ENCODE data around the gene COA8. TPM values are rescaled to one million over a fixed set of nuclear protein-coding genes. Genes with fewer than 3 reads are reported as not detected.

The COA8 gene
- total RNA-seq (2022) (29.1 and 37.2 TPM in 2 replicates), Bru-seq, nascent RNA (percentile 78 among the genes with signal in this experiment), BruChase-seq, experiment 1, labeled RNA remaining after a 6-hour chase (percentile 90 among the genes with signal in this experiment), BruChase-seq, experiment 2, labeled RNA remaining after a 2-hour chase (percentile 85 among the genes with signal in this experiment)
- long read RNA-seq, transcript APOPT1-201 (5 exons, 2,523 nt), result major isoform, 45 of 66 reads
- long read RNA-seq, partial matches to known transcripts, result 0 of 66 reads
- long read RNA-seq, other reads (novel, unspliced or antisense), result 12 of 66 reads

- TF ChIP-seq CTCF (IDR thresholded peaks at IDR 0.05; ENCODE audit: unreplicated experiment), result no peak
- Mint-ChIP-seq H3K36me3 (ENCODE audit: insufficient read depth, unreplicated experiment) (peaks cover 55% of the 10 kb centered on the region), H3K4me1 (ENCODE audit: low read depth, unreplicated experiment) (peaks cover 23% of the 10 kb centered on the region), H3K27me3 (ENCODE audit: unreplicated experiment) (no peaks in the 10 kb centered on the region), H3K27ac (ENCODE audit: unreplicated experiment) (peak within 1 kb of the TSS; percentile 91), H3K9me3 (ENCODE audit: low read depth, unreplicated experiment) (no peaks in the 10 kb centered on the region), H3K4me3 (ENCODE audit: low read depth, unreplicated experiment) (peak within 1 kb of the TSS; percentile 98)
- peak; percentile 86 for DNase-seq
- CTCF ChIA-PET, result interaction anchor here (1.6 to 1.7 kb wide), 2 partner anchors 10 to 16 kb away, joined by 4 to 5 read pairs; no protein-coding TSS in a partner anchor
- no TSS peak for BruUV-seq (replicated peaks)
- intact Hi-C loops (cut with micrococcal nuclease; ENCODE audit: unreplicated experiment), result no loop called here
Observed at GRCh38 chr14:103562429-103563225, at the start of gene COA8, which contains the start of gene BAG5. COA8 (plus strand) TSS chr14:103562960; CDS start chr14:103563002, 42 bp downstream. BAG5 (minus strand) TSS chr14:103562657; CDS start chr14:103561164, 1,493 bp downstream.

- CTCF ChIA-PET, result no interaction called here
- H3K27me3 Mint-ChIP-seq (ENCODE audit: unreplicated experiment), result no peaks in the 10 kb centered on the region
- no peaks in the 10 kb centered on the region for H3K9me3 Mint-ChIP-seq (ENCODE audit: low read depth, unreplicated experiment)
- BruUV-seq (replicated peaks), result no TSS peak
- no peak for DNase-seq
- H3K4me1 Mint-ChIP-seq (ENCODE audit: low read depth, unreplicated experiment), result peaks cover 5% of the 10 kb centered on the region
- intact Hi-C loops (cut with micrococcal nuclease; ENCODE audit: unreplicated experiment), result no loop called here
- H3K27ac Mint-ChIP-seq (ENCODE audit: unreplicated experiment), result peak overlapping the region; percentile 58
- TF ChIP-seq CTCF (IDR thresholded peaks at IDR 0.05; ENCODE audit: unreplicated experiment), result no peak
- peaks cover 63% of the 10 kb centered on the region for H3K36me3 Mint-ChIP-seq (ENCODE audit: insufficient read depth, unreplicated experiment)
- no peak overlapping the region for H3K4me3 Mint-ChIP-seq (ENCODE audit: low read depth, unreplicated experiment)
Observed at GRCh38 chr14:103514596-103515421, 48.0 kb upstream of the COA8 start.

GRCh38 chr14:103516426-103517173 lies 46.2 kb upstream of the COA8 start:
- no peak for TF ChIP-seq CTCF (IDR thresholded peaks at IDR 0.05; ENCODE audit: unreplicated experiment)
- DNase-seq, result no peak
- Mint-ChIP-seq H3K4me1 (ENCODE audit: low read depth, unreplicated experiment) (peaks cover 5% of the 10 kb centered on the region), H3K36me3 (ENCODE audit: insufficient read depth, unreplicated experiment) (peaks cover 47% of the 10 kb centered on the region), H3K27me3 (ENCODE audit: unreplicated experiment) (no peaks in the 10 kb centered on the region), H3K9me3 (ENCODE audit: low read depth, unreplicated experiment) (no peaks in the 10 kb centered on the region), H3K27ac (ENCODE audit: unreplicated experiment) (no peak overlapping the region), H3K4me3 (ENCODE audit: low read depth, unreplicated experiment) (no peak overlapping the region)
- BruUV-seq (replicated peaks), result no TSS peak
- CTCF ChIA-PET, result interaction anchor here (0.6 kb wide), 1 partner anchor 12 kb away, joined by 4 read pairs; the partner anchor contains the start of gene TRMT61A
- intact Hi-C loops (cut with micrococcal nuclease; ENCODE audit: unreplicated experiment), result no loop called here
